Activated naive CD8-positive, alpha-beta T cell treated with anti-CD3 and anti-CD28 coated beads, Interleukin-2, amount 50 U/mL, for 24 hours (primary cell): ENCODE measurements around the gene OSBPL5.

Source experiments
- ATAC-seq: fragments of 150-1000 bp; cut with Tn5 transposase; one replicate; pipeline ENCODE4 v1.10.0; 2021
- DNase-seq: peaks from one replicate; pipeline ENCODE4 v3.0.0; 2021
- H3K27ac Mint-ChIP-seq: one replicate; pipeline ENCODE4 v1.8.0; 2021; ENCODE audit warnings: mild to moderate bottlenecking, mixed read lengths
- H3K27me3 Mint-ChIP-seq: one replicate; pipeline ENCODE4 v1.8.0; 2021; ENCODE audit warnings: mixed read lengths
- H3K36me3 Mint-ChIP-seq: one replicate; pipeline ENCODE4 v1.8.0; 2021; ENCODE audit warnings: low read depth, mixed read lengths
- H3K4me1 Mint-ChIP-seq: one replicate; pipeline ENCODE4 v1.8.0; 2021; ENCODE audit warnings: mixed read lengths
- H3K4me3 Mint-ChIP-seq: one replicate; pipeline ENCODE4 v1.8.0; 2021; ENCODE audit warnings: mild to moderate bottlenecking, moderate library complexity, mixed read lengths
- H3K9me3 Mint-ChIP-seq: one replicate; pipeline ENCODE4 v1.8.0; 2021; ENCODE audit warnings: mixed read lengths

The OSBPL5 gene

DNA sequence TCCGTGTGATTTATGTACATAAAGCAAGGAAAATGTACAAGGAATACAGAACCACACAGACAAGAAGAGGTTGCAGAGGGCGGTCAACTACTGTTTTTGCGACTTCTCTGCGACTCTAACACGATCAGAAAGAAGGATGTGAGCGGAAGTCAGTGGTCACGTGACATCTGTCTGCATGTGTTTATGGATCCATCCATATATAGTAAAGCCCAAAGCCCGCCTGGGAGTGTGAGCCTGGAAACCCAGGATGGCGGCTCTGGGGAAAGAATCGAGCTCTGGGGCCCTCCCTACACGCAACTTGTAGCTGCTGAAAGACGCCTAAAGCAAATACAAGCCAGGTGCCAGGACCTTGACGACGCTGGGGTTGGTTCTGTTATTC is 8.8 kb downstream of the OSBPL5 start:
- Mint-ChIP-seq H3K4me1 (peaks cover 2% of the 10 kb centered on the region), H3K27me3 (peaks cover 7% of the 10 kb centered on the region), H3K9me3 (no peaks in the 10 kb centered on the region), H3K4me3 (no peak overlapping the region), H3K36me3 (no peaks in the 10 kb centered on the region), H3K27ac (no peak overlapping the region)
- ATAC-seq (no peak), DNase-seq (no peak)

DNA sequence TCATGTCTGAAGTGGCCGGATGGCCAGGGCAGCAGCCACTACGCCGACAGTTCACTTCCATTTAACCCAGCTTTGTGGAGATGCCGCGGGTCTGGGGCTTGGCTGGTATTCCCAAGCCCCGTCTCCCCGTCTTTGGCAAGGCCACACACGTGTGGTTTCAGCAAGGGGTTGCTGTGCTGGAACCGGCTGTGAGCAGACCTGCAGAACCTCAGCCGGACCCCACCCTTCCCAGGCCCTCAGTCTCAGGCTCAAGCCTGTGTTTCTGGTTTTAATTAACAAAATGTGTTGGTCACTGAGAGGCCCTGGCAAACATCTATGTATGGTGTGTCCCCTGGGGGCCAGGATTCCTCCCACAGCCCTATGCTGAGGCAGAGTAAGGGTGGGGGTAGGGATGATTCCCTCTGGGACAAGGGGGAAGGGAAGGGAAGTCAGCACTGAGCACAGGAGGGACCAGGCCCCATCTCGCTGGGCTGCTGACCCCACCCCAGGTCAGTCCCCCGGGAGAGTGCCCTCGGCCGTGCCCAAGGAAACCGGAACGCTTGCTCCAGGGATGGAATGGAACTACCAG is 9.3 kb downstream of the OSBPL5 start:
- no peaks in the 10 kb centered on the region for H3K4me1 Mint-ChIP-seq
- no peaks in the 10 kb centered on the region for H3K9me3 Mint-ChIP-seq
- H3K27ac Mint-ChIP-seq, result no peak overlapping the region
- H3K27me3 Mint-ChIP-seq, result peaks cover 3% of the 10 kb centered on the region
- H3K4me3 Mint-ChIP-seq, result no peak overlapping the region
- ATAC-seq, result no peak
- DNase-seq, result no peak
- H3K36me3 Mint-ChIP-seq, result no peaks in the 10 kb centered on the region

DNA sequence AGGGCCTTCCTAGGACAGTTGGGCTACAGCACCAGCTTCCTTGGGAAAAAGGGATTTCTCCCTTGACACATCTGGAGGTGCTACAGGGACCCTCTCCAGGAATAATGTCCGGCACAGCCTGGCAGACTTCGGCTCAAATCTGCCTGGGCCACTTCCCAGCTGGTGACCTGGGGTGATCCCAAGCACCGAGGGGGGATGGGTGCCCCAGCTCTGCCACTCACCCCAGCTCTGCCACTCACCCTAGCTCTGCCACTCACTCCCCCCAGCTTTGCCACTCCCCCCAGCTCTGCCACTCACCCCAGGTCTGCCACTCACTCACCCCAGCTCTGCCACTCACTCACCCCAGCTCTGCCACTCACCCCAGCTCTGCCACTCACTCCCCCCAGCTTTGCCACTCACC is 9.9 kb downstream of the OSBPL5 start:
- no peak overlapping the region for H3K27ac Mint-ChIP-seq
- H3K36me3 Mint-ChIP-seq, result no peaks in the 10 kb centered on the region
- H3K4me1 Mint-ChIP-seq, result no peaks in the 10 kb centered on the region
- H3K27me3 Mint-ChIP-seq, result peaks cover 3% of the 10 kb centered on the region
- ATAC-seq (no peak), DNase-seq (no peak)
- H3K4me3 Mint-ChIP-seq, result no peak overlapping the region
- H3K9me3 Mint-ChIP-seq, result no peaks in the 10 kb centered on the region

DNA sequence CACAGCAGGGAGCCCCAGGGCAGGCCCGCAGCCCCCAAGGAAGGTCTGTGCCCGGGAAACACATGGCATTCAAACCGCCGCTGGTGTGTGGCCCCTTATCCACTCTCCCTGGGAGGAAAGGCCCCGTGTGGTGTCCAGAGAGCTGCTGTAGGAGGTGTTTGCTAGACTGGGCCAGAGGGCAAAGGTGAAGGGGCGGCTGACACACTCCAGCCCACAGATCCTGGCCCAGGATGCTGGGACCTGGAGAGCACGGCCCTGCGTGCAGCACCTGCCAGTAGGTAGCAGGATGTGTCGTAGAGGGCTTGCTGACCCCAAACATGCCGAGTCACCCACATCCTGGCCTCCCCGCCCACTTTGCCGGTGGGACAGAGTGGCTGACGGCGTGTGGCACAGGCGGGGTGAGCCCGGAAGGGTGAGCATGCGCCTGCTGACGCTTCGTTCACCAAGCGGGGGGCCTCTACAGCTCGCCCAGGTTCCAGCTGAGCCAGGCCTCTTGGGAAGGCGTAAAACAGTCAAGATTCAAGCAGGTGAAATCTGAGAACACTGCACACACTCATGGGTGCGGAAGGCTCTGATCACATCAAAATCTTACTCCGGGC is 11.0 kb downstream of the OSBPL5 start:
- Mint-ChIP-seq H3K4me3 (no peak overlapping the region), H3K9me3 (no peaks in the 10 kb centered on the region), H3K36me3 (no peaks in the 10 kb centered on the region), H3K4me1 (no peaks in the 10 kb centered on the region), H3K27me3 (no peaks in the 10 kb centered on the region), H3K27ac (no peak overlapping the region)
- ATAC-seq (no peak), DNase-seq (no peak)

DNA sequence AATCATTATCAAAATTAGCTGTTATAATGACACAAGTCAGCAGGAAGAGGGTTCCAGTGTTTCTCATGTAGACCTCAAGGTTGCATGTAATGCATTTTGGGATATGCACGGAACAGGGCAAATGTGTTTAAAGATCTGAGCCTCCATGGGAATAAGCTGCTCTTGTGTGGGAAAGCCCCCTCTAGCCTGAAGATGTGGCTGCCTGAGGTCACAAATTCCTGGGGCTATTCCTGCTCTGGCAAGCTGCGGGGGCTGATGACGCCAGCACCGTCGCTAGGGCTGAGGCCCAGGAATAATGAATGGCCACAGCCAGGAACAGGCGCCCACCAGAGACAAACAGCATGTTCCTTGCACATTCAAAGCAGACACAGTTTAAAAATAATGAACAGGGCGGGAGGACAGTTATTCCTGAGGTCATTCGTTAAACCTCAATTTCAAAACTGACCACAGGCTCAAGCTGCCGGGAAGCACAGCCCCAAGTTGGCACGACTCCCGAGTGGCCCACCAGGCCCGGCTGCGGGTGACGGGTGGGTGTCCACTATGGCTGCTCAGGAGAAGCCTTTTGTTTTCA is 11.7 kb downstream of the OSBPL5 start:
- H3K4me3 Mint-ChIP-seq, result no peak overlapping the region
- ATAC-seq (no peak), DNase-seq (no peak)
- no peak overlapping the region for H3K27ac Mint-ChIP-seq
- no peaks in the 10 kb centered on the region for H3K36me3 Mint-ChIP-seq
- H3K9me3 Mint-ChIP-seq, result no peaks in the 10 kb centered on the region
- H3K4me1 Mint-ChIP-seq, result no peaks in the 10 kb centered on the region
- no peaks in the 10 kb centered on the region for H3K27me3 Mint-ChIP-seq

DNA sequence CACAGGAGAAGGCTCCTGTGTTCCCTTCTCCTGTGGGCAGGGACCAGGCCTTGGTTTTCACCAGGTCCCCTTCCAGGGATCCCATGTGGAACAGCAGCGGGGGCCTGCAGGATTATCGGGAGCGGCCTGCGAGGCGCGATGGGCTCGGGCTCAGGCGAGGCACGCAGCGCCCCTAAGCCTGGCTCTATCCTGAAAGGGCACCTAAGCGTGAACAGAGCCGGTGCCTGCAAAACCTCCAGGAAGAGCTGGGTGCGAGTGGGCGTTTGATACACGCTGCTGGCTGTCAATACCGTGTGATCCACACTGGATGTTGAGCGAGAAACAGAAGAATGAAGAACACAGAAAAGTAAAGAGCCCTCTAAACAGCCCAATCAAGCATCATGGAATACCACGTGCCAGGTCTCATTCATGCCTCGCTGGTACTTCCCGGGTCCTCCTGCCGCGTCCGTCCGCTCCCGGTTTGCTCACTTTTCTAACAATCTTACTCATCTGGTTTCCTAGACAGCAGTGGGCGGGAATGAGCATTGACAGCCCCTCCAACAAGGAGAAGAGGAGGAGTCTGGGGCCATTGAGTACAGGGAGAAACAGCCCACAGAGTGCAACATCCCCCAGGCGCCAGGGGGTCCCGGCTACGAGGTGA is 12.5 kb downstream of the OSBPL5 start:
- ATAC-seq, result no peak
- DNase-seq, result no peak
- H3K9me3 Mint-ChIP-seq, result no peaks in the 10 kb centered on the region
- H3K27ac Mint-ChIP-seq, result no peak overlapping the region
- no peaks in the 10 kb centered on the region for H3K4me1 Mint-ChIP-seq
- no peaks in the 10 kb centered on the region for H3K27me3 Mint-ChIP-seq
- no peak overlapping the region for H3K4me3 Mint-ChIP-seq
- no peaks in the 10 kb centered on the region for H3K36me3 Mint-ChIP-seq

DNA sequence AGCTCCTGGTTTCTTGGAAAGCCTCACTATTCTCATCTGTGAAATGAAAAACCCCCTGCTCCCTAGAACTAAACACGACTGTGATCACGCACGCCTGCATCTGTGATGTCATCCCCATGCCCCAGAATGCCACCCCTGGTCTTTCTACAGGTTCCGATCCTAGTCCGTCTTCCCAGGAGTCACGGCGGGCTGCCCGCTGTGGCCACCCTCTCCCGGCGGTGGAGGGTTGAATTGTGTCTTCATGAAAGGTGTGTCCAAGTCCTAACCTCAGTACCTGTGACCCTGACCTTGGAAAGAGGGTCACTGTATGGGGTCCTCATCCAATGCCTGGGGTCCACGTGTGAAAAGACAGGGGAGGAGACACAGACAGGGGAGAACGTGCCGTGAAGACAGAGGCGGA is 14.4 kb downstream of the OSBPL5 start:
- Mint-ChIP-seq H3K9me3 (no peaks in the 10 kb centered on the region), H3K27ac (no peak overlapping the region), H3K27me3 (no peaks in the 10 kb centered on the region), H3K4me3 (no peak overlapping the region), H3K4me1 (no peaks in the 10 kb centered on the region), H3K36me3 (no peaks in the 10 kb centered on the region)
- DNase-seq, result no peak
- no peak for ATAC-seq

DNA sequence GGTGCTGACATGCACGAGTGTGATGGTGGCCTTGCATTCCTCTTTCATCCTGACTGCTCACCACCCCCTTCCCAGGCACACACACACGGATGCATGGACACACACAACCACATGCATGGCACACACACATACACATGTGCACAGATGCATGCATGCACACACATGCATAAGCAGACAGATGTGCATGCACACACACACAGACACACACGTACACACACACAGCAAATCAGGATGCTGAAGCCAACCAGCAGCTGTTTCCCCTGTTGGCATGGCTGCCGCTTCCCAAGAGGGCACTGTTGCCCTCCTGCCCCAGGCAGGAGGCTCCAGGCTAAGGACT is 15.3 kb downstream of the OSBPL5 start:
- no peaks in the 10 kb centered on the region for H3K4me1 Mint-ChIP-seq
- no peak overlapping the region for H3K4me3 Mint-ChIP-seq
- H3K36me3 Mint-ChIP-seq, result no peaks in the 10 kb centered on the region
- ATAC-seq, result no peak
- no peak overlapping the region for H3K27ac Mint-ChIP-seq
- no peaks in the 10 kb centered on the region for H3K27me3 Mint-ChIP-seq
- H3K9me3 Mint-ChIP-seq, result no peaks in the 10 kb centered on the region
- no peak for DNase-seq

DNA sequence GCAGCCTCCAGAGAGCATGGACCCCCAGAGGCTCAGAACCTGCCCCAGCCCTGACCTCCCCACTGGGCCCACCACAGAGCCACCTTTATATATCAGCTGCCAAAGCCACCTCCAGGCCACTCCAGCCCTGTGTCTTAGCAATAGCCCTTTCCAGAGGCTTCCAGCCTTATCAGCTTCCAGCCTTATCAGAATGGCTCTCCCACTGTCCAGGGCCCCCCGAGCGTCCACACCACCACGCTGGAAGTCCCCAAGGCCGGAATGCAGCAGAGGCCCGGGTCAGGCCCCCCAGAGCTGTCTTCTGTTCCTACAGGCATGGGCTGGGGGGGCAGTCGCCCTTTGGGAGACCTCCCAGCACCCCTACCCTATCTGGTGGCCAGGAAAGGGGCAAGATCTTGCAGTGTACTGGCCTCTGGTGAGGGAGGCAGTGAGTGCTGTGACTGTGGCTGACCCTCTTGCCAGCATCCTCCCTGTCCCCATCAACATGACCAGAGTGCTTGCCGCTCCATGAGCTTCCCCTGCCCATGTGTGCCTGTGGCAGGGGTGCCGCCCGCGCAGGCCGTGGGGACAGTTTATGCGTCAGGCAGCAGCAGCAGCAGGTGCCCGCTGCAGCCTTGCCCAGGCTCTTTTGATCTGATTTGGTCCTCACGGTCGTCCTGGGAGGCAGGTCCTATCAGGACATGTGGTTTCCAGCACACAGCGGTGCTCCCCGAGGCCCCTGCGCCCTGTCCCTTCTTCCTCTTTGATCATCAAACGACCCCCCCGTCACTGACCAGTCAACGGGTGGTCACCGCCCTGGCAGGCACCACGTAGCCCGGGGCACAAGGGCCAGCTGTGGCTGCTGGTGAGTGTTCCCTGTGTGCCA is 15.9 kb downstream of the OSBPL5 start:
- Mint-ChIP-seq H3K4me3 (no peak overlapping the region), H3K27me3 (no peaks in the 10 kb centered on the region), H3K4me1 (no peaks in the 10 kb centered on the region), H3K9me3 (no peaks in the 10 kb centered on the region), H3K27ac (no peak overlapping the region), H3K36me3 (no peaks in the 10 kb centered on the region)
- DNase-seq, result no peak
- no peak for ATAC-seq

DNA sequence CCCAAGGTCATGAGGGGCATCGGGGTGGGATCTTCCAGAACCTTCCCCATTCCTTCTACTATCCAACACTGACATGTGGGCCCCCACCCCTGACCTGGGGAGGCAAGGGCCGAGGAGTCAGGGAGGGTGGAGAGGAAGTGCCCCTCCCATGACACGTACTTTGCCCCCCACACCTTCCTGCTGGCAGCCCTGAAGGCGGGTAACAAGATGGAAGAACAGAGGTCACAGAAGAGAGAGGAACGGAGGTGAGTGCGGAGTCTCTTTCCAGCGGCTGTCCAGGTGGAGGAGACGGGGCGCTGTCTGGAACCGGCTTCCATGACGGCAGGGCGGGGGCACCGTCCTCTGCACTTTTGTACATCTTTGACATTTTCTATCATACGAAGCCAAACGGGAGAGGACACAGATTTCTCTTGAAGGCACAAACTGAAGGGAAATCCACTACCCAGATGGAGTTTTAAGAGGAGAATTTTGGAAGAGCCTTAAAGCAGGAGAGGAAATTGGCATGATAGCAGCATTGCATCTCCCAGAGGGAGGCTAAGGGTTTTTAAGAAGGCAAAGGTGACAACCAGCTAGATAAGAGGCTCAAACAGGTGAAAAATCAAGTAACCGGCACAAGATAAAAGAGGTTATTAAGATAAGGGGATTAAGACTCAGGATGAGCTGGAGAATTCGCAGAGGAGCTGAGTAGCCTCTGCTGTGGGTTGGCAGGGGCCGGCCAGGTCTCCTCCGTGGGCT is 16.7 kb downstream of the OSBPL5 start:
- Mint-ChIP-seq H3K27me3 (no peaks in the 10 kb centered on the region), H3K27ac (no peak overlapping the region)
- ATAC-seq, result no peak

DNA sequence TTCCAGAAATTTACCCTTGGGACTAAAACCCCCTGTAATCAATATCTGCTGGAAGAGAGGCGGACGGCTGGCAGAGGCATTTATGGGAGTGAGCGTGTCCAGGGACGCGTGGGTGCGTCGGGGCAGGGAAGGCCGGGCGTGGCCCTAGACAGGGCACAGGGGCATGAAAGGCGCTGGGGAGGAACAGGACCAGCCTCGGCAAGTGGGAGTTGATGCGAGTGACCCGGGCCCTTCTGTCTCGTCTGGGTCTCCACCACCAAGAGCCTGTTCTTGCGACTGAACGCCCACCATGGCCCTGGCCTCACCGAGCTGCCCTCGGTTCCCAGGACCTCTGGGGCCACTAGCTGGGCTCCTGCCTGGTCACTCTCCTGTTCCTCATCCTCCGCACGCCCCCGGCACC is 17.5 kb downstream of the OSBPL5 start:
- H3K4me1 Mint-ChIP-seq, result no peaks in the 10 kb centered on the region
- ATAC-seq (no peak), DNase-seq (no peak)
- no peak overlapping the region for H3K4me3 Mint-ChIP-seq
- no peaks in the 10 kb centered on the region for H3K36me3 Mint-ChIP-seq
- no peak overlapping the region for H3K27ac Mint-ChIP-seq
- no peaks in the 10 kb centered on the region for H3K9me3 Mint-ChIP-seq
- H3K27me3 Mint-ChIP-seq, result no peaks in the 10 kb centered on the region

More for the DNA sequence above, 16.7 kb downstream of the OSBPL5 start:
- no peaks in the 10 kb centered on the region for H3K9me3 Mint-ChIP-seq
- H3K4me1 Mint-ChIP-seq, result no peaks in the 10 kb centered on the region
- no peaks in the 10 kb centered on the region for H3K36me3 Mint-ChIP-seq
- no peak for DNase-seq
- no peak overlapping the region for H3K4me3 Mint-ChIP-seq

DNA sequence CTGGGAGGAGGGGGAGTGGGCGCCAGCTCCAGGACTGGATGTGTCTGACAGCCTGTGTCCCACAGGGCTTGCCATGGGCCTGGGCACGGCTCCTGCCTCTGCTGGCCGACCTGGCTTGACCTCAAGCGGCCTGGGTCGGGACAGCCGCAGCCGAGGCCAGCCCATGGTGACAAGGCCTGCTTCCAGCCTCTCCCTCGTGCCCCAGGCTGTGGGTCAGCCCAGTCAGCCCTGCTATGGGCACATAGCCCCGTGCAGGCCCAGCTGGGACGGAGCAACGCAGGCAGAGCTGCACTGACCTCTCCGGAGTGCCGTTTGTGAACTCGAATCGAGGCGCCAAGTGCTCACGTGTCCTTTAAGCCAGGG is 17.9 kb downstream of the OSBPL5 start:
- H3K4me1 Mint-ChIP-seq, result no peaks in the 10 kb centered on the region
- H3K9me3 Mint-ChIP-seq, result no peaks in the 10 kb centered on the region
- ATAC-seq (no peak), DNase-seq (no peak)
- H3K27ac Mint-ChIP-seq, result no peak overlapping the region
- H3K4me3 Mint-ChIP-seq, result no peak overlapping the region
- no peaks in the 10 kb centered on the region for H3K36me3 Mint-ChIP-seq
- no peaks in the 10 kb centered on the region for H3K27me3 Mint-ChIP-seq

DNA sequence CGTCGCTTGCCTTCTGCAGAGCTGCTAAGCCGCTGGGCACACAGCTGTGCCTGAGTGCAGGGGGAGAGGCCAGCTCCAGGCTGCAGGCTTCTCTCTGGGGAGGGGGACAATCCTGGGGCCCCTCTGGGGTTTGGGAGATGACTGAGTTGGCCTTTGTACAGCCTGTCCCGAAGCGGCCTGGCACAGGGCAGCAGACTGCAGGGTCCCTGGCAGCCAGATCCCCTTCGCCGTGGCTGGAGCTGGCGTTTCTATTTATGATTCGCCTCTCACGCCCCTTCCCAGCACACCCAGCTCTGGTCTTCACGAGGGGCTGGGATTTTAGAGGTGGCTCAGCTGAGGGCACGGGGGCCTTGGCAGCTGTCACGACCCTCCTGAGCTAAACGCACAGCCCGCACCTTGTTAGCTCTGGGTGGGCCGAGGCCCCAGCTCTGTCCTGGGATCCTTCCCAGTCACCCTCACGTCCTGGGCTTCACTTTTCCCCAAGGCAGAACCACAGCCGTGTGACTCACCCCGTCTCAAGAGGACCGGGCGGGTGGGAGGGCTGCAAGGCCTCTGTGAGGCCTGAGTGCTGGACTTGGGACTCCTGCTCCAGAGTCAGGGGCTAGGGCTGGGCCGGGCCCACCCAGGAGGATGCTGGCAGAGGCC is 18.4 kb downstream of the OSBPL5 start:
- DNase-seq (no peak), ATAC-seq (no peak)
- no peak overlapping the region for H3K27ac Mint-ChIP-seq
- H3K27me3 Mint-ChIP-seq, result no peaks in the 10 kb centered on the region
- H3K4me1 Mint-ChIP-seq, result no peaks in the 10 kb centered on the region
- H3K9me3 Mint-ChIP-seq, result no peaks in the 10 kb centered on the region
- H3K36me3 Mint-ChIP-seq, result no peaks in the 10 kb centered on the region
- no peak overlapping the region for H3K4me3 Mint-ChIP-seq

DNA sequence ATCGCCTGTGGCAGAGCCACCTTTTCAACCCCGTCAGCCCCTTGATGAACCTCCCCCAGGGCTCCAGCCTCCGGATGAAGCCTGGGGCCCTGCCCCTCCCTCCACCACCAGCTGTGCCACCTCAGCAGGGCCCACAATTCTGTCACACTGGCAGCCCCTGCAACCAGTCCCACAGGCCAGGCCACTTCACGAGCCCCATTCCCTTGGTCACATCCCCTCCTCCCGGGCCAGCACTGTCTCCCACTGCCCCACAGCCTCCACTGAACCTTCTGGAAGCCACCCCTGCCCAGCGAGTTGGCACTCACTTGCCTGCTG is 19.9 kb downstream of the OSBPL5 start:
- Mint-ChIP-seq H3K4me3 (no peak overlapping the region), H3K36me3 (no peaks in the 10 kb centered on the region), H3K4me1 (no peaks in the 10 kb centered on the region), H3K27ac (no peak overlapping the region), H3K27me3 (no peaks in the 10 kb centered on the region), H3K9me3 (no peaks in the 10 kb centered on the region)
- DNase-seq (no peak), ATAC-seq (no peak)
